ENCODE measurements around the gene PCDH9.
"Not testable (repeated sequence)": the region's sequence is repeated elsewhere in the genome, so short reads cannot be mapped to it uniquely, and the experiment has no call there.

Gene PCDH9

DNA sequence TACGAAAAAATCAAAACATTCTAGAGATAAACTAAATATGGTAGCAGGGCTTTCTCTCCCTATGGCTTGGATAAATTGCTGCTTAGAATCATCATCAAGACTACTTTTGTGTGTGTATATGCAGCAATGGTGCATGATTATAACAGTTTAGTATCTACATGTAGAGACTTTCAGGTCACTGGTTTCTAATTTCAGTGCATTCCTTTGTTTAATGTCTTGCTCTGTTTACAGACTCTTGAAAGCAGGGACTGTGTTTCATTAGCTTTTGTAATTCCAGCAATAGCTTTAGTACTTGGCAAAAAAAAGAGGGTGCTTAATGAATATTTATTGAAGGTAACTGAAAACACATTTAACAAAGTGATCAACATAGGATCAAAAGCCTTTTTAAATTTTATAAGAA is 420.7 kb downstream of the PCDH9 start:
- DNase-seq = no peak

DNA sequence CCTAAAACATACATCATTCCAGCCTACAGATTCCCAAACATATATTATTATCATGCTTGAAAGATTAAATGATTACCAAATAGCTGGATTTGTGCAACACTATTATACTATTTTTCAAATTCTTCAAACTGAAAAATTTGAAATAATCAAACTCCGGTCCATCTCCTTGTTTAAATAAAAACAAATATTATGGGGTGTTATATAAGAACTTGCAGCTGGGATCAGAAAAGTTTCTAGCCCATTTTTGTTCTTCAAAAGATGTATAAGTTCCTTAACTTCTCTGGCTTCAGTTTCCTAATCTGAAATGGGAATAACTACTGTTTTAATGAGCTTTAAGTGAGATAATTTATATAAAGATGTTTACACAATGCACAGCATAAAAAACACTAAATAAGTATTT is 422.9 kb downstream of the PCDH9 start:
- DNase-seq = no peak

DNA sequence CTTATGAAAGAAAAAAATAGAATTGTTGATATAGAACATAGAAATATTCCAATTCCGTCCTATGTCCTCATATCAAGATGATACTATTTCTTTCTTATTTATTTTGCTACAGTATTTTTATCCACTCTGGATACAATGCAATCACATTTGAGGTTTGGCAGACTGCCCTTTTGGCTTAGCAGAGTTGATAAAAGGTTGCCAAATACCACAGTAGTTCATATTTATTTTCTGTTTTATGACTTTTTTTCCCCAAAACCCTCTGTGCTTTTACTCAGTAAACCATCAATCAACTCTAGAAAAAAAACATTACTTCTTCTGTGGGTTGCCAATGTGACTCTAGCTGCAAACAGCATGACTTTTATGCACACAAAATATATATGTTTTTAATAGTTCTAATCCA is 424.5 kb downstream of the PCDH9 start:
- DNase-seq = no peak

GRCh38 chr13:66803808-66804456 is 426.2 kb downstream of the PCDH9 start:
- no peak for DNase-seq

- no peak for DNase-seq
These were observed 426.9 kb downstream of the PCDH9 start for GRCh38 chr13:66803013-66803807.

GRCh38 chr13:66795636-66796035 is 434.5 kb downstream of the PCDH9 start:
- no peak for DNase-seq

GRCh38 chr13:66794340-66795031 is 435.6 kb downstream of the PCDH9 start:
- DNase-seq = no peak

- DNase-seq = no peak
These were observed 439.3 kb downstream of the PCDH9 start for GRCh38 chr13:66790861-66791260.

- DNase-seq = no peak
These were observed 448.9 kb downstream of the PCDH9 start for GRCh38 chr13:66781241-66781640.

- DNase-seq = no peak
These were observed 449.3 kb downstream of the PCDH9 start for GRCh38 chr13:66780814-66781213.

DNA sequence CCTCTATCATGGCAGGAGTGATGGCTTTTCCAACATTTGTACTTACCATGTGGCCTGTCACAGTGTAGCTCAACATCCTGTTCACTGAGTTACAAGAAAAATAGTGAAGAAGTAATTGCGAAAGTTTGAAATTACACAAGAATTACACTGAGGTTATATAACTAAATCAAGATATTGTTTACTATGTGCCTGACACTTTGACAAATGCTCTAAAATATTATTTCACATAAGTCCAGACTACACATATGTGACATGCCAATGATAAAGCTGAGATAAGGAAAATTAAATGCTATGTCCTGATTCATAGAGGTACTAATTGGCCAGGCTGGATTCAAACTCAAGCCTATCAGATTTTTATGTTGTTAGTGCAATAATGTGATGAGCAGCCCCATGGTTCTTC is 451.7 kb downstream of the PCDH9 start:
- no peak for DNase-seq

DNA sequence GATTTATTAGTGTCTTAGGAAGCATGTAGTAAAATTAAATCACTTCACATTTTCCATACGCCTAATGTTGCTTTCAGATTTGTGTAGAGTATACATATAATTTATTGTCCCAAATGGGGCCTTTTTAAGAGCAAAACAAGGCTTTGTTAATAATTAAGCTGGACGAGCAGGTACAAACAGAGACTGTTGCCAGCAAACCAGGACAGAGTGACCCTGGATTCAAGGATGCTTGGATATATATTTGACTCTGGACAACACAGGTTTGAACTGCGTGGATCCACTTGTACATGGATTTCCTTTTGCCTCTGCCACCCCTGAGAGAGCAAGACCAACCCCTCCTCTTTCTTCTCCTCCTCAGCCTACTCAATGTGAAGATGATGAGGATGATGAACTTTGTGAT is 454.9 kb downstream of the PCDH9 start:
- no peak for DNase-seq

GRCh38 chr13:66774046-66774445 is 456.1 kb downstream of the PCDH9 start:
- no peak for DNase-seq

GRCh38 chr13:66765559-66765958 is 464.6 kb downstream of the PCDH9 start:
- no peak for DNase-seq

DNA sequence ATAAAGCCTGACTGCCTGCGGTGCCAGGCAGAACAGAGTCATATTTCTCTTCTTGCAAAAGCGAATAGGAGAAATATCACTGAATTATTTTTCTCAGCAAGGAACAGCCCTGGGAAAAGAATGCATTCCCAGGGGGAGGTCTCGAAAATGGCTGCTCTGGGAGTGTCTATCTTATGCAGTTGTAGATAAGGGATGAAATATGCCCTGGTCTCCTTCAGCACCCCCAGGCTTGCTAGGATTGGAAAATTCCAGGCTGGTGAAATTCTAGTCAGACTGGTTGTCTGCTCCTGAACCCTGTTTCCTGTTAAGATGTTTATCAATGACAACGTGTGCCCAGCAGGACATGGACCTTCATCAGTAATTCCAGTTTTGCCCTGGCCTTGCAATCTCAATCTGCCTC is 469.5 kb downstream of the PCDH9 start:
- not testable (repeated sequence) for DNase-seq

DNA sequence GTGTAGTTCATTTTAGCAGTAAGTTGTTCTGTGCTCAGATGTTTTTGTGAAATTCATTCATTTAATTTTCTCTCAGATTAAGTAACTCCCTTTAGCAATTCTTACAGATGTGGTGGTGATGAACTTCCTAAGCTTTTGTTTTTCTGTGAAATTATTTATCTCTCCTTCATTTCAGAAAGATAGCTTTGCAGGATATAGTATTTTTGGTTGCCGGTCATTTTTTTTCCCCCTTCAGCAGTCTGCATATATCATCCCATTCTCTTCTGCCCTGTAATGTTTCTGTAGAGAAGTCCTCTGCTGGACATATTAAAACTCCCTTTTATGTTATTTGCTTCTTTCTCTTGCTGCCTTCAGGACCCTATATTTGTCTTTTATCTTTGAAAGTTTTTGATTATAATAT is 470.2 kb downstream of the PCDH9 start:
- no peak for DNase-seq

- DNase-seq = no peak
These were observed 478.4 kb downstream of the PCDH9 start for GRCh38 chr13:66751691-66752090.

DNA sequence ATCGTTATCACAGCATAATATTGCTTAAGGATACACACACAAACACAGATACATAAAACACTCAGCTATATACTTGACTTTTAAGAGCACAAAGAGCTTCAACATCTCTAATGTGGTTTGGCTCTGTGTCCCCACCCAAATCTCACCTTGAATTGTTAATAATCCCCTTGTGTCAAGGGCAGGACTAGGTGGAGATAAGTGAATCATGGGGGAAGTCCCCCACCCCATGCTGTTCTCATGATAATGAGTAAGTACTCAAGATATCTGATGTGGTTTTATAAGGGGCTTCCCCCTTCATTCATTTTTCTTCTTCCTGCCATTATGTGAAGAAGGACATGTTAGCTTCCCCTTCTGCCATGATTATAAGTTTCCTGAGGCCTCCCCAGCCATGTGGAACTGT is 481.4 kb downstream of the PCDH9 start:
- DNase-seq = no peak

GRCh38 chr13:66745307-66745706 is 484.8 kb downstream of the PCDH9 start:
- DNase-seq = no peak

DNA sequence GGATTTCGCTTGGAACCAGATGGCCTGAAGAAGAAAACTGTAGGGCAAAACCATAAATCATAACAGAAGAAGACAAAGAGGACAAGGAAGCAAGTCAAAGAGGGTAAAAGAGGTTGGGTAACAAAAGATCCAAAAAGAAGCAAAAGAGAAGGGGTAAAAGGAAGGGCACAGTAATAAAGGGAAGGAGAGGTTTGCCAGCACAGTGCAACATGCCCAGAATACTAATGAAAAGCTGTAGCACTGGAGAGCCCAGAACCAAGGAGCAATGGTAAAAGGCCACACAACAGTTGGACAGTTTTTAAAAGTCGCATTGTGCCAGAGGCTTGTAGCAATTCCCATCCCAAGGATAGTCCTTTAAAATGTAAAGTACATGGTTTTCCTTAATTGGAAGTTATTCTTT is 506.6 kb downstream of the PCDH9 start:
- DNase-seq = no peak

DNA sequence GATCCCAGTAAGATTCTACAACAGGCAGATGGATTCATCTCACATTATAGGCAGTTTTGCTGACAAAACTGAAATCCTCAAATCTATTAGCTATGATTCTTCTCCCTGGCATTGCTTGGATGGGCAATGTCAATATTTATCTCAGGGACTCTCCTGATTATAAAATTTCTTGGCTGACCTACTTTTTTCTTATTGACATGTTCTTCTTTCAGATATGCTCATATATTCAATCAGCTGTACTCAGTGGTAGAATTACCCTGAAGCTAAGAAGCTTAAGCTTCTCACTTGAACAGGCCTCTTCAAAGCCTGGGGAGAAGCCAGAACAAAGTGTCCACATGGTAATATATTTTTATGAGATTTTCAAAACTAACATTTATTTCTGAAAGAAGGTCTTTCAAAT is 513.6 kb downstream of the PCDH9 start:
- DNase-seq = no peak

GRCh38 chr13:66714795-66715194 is 515.3 kb downstream of the PCDH9 start:
- no peak for DNase-seq

DNA sequence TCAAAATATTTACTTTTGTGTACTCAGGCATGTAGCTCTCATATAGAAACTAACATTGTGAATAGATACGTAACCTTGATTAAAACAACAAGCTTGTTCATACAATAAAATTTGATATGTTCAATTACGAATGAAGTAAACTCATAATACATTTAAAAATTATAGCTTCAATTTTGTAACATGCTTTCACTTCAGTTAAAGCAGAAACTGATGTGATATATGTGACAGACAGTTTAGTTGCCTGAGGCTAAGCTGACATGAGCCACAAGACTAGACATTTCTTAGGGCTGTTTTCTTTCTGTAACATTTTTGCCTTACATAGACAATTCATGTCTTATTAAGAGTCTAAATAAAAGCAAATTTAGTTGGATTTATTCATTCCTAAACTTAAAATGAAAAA is 526.0 kb downstream of the PCDH9 start:
- DNase-seq = no peak

DNA sequence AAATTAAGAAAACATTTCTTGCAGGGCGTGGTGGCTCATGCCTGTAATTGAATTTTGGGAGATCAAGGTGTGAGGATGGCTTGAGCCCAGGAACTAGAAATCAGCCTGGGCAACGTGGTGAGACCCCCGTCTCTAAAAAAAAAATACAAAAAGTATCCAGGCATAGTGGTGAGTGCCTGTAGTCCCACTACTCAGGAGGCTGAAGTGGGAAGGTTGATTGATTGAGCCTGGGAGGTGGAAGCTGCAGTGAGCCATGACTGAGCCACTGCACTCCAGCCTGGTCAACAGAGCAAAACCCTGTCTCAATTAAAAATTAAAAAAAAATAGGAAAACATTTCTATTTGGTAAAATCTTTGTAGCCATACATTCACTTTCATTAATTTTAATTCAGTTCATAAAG is 526.5 kb downstream of the PCDH9 start:
- no peak for DNase-seq
